ENCODE results near the gene PRB2. TPM values are rescaled to one million over a fixed set of nuclear protein-coding genes. Genes with fewer than 3 reads are reported as not detected.
"Not testable (repeated sequence)": the region's sequence is repeated elsewhere in the genome, so short reads cannot be mapped to it uniquely, and the experiment has no call there.

The PRB2 gene
- total and polyA plus RNA-seq, 12 donors, result not detected

DNA sequence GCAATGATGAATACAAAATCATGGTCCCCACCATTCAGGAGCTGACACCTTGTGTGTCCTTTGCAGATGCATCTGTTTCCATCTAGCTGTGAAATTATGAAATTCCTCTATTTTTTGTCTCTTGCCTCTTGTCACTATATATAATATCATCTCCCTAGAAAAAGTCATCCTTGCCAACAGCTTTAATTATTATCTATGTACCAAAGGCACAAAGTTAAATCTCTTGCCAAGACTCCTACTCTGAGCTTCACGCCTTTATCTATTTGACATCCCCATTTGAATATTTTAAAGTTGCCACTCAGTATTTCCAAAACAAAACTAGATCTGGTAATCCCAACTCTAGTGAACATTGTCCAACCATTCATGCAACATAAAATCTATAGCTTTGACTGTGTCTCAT, 32.0 kb upstream of the PRB2 start:
- TF ChIP-seq, protein P1, sequence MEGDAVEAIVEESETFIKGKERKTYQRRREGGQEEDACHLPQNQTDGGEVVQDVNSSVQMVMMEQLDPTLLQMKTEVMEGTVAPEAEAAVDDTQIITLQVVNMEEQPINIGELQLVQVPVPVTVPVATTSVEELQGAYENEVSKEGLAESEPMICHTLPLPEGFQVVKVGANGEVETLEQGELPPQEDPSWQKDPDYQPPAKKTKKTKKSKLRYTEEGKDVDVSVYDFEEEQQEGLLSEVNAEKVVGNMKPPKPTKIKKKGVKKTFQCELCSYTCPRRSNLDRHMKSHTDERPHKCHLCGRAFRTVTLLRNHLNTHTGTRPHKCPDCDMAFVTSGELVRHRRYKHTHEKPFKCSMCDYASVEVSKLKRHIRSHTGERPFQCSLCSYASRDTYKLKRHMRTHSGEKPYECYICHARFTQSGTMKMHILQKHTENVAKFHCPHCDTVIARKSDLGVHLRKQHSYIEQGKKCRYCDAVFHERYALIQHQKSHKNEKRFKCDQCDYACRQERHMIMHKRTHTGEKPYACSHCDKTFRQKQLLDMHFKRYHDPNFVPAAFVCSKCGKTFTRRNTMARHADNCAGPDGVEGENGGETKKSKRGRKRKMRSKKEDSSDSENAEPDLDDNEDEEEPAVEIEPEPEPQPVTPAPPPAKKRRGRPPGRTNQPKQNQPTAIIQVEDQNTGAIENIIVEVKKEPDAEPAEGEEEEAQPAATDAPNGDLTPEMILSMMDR (IDR thresholded peaks at IDR 0.05), result no peak
- Histone ChIP-seq H3K27me3 (no peaks in the 10 kb centered on the region), H3K36me3 (no peaks in the 10 kb centered on the region), H3K9me3 (peaks cover 0 to 5% (median 0%) of the 10 kb centered on the region in 11 donors), H3K4me3 (no peak overlapping the region), H3K27ac (no peak overlapping the region), H3K4me1 (no peaks in the 10 kb centered on the region)
- DNase-seq (no peak), ATAC-seq (no peak)
- intact Hi-C loops (cut with DNase I), result no loop called here
- WGBS, 2 donors, result 83 to 87% methylated on average over 1 of the region's 1 CpG

- Histone ChIP-seq H3K27me3 (no peaks in the 10 kb centered on the region), H3K9me3 (peaks cover 0 to 20% (median 0%) of the 10 kb centered on the region in 11 donors), H3K4me1 (no peaks in the 10 kb centered on the region), H3K36me3 (no peaks in the 10 kb centered on the region), H3K4me3 (no peak overlapping the region), H3K27ac (no peak overlapping the region)
- TF ChIP-seq, protein P1 (IDR thresholded peaks at IDR 0.05), result no peak
- ATAC-seq (no peak), DNase-seq (no peak)
- intact Hi-C loops (cut with DNase I), result no loop called here
These were observed 17.4 kb upstream of the PRB2 start for GRCh38 chr12:11412731-11413130.

DNA sequence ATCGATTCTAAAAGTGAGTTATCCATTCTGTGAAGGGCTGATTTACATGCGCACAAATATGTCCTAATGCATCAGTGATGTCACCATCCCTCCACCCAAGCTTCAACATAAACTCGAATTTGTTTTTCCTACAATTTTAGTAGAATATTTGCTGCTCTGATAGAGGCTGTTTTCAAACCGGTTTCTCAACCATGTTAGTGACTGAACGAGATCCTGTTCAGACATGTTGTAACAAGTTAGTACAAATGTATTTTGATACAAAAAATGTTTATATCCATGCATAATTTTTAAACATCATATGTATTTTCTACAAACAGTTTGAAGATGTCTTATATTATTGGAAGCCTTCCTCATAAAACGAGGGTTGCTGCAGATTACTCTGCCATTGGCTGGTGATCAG, 12.7 kb upstream of the PRB2 start:
- TF ChIP-seq, protein P1 (IDR thresholded peaks at IDR 0.05), result no peak
- ATAC-seq, result no peak
- no peaks in the 10 kb centered on the region for H3K27me3 ChIP-seq
- peaks cover 0 to 6% (median 0%) of the 10 kb centered on the region in 11 donors for H3K9me3 ChIP-seq
- H3K36me3 ChIP-seq, result no peaks in the 10 kb centered on the region
- intact Hi-C loops (cut with DNase I), result no loop called here
- no peak for DNase-seq
- no peak overlapping the region for H3K4me3 ChIP-seq
- no peak overlapping the region for H3K27ac ChIP-seq
- 84 to 89% methylated on average over 6 of the region's 6 CpGs for WGBS, 2 donors
- H3K4me1 ChIP-seq, result no peaks in the 10 kb centered on the region

- no peaks in the 10 kb centered on the region for H3K4me1 ChIP-seq
- H3K27me3 ChIP-seq, result no peaks in the 10 kb centered on the region
- intact Hi-C loops (cut with DNase I), result no loop called here
- no peak overlapping the region for H3K4me3 ChIP-seq
- no peaks in the 10 kb centered on the region for H3K36me3 ChIP-seq
- WGBS, 2 donors, result 7 to 8% methylated on average over 1 of the region's 1 CpG
- TF ChIP-seq, protein P1 (IDR thresholded peaks at IDR 0.05), result no peak
- DNase-seq, result no peak
- H3K9me3 ChIP-seq, result no peaks in the 10 kb centered on the region
- no peak overlapping the region for H3K27ac ChIP-seq
- no peak for ATAC-seq
These were observed 2.0 kb upstream of the PRB2 start for GRCh38 chr12:11397366-11397765.

DNA sequence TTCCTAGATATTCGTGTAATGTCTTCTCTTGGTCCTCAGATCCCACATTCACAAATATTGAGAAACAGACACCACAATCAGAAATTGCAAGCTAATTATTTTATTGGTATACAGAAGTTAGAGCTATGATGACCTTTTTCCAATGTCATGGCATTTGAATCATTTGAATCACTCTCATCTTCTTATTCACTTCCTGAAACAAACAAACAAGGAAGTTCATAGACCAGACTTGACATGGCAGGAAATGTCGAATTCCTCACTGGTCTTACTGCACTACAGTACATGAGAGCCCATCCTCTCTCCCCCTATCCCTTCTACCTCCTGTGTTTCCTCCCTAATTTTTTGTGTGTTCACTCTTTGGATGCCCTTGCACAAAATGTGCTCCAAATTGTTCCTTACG, 3.9 kb downstream of the PRB2 start:
- ATAC-seq; H3K4me3 ChIP-seq; H3K27ac ChIP-seq; H3K36me3 ChIP-seq; H3K27me3 ChIP-seq; H3K9me3 ChIP-seq; H3K4me1 ChIP-seq; DNase-seq; intact Hi-C loops (cut with DNase I): not testable (repeated sequence)
- WGBS, 2 donors, result 73 to 78% methylated on average over 2 of the region's 3 CpGs

DNA sequence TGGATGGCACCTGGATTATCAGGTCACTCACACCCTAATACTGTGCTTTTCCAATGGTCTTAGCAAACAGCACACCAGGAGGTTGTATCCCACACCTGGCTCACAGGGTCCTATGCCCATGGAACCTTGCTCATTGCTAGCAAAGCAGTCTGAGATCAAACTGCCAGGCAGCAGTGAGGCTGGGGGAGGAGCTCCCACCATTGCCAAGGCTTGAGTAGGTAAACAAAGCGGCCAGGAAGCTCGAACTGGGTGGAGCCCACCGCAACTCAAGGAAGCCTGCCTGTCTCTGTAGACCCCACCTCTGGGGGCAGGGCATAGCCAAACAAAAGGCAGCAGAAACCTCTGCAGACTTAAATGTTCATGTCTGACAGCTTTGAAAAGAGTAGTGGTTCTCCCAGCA, 17.9 kb downstream of the PRB2 start:
- DNase-seq, result not testable (repeated sequence)

More for the DNA sequence above, 17.9 kb downstream of the PRB2 start:
- ATAC-seq; H3K27ac ChIP-seq; H3K36me3 ChIP-seq; H3K4me1 ChIP-seq; H3K4me3 ChIP-seq; H3K27me3 ChIP-seq; intact Hi-C loops (cut with DNase I): not testable (repeated sequence)
- WGBS, 2 donors, result 71 to 83% methylated on average over 3 of the region's 3 CpGs
- peaks cover 0 to 51% (median 4%) of the 10 kb centered on the region in 11 donors for H3K9me3 ChIP-seq

Measured in heart right ventricle (tissue), 16 donors.